GM12892 (cell line): ENCODE data around the gene GOLGA6L1.
"Not testable (repeated sequence)": the region's sequence is repeated elsewhere in the genome, so short reads cannot be mapped to it uniquely, and the experiment has no call there.

ENCODE experiments used
- POLR2A ChIP-seq: IDR thresholded peaks from 2 replicates; pipeline ENCODE4 v1.6.1; 2011; ENCODE audit warnings: low read depth, low read length, control low read depth
- TAF1 ChIP-seq: IDR thresholded peaks from 2 replicates; pipeline ENCODE4 v1.6.1; 2011; ENCODE audit warnings: low read depth, mild to moderate bottlenecking, control low read depth, low read length, borderline replicate concordance

- TF ChIP-seq TAF1, POLR2A: not testable (repeated sequence)
Observed at GRCh38 chr15:23180547-23180927, 43.9 kb upstream of the GOLGA6L1 start.
